K562 (cell line): Measurements from ENCODE around the gene RRAGB.

ENCODE experiments used
- CTCF ChIP-seq, 3 experiments: IDR thresholded peaks in 2 of 3; conservative IDR thresholded peaks in 1 of 3; 2 replicates each; pipeline ENCODE4 v1.5.1; 2011 to 2012; ENCODE audit warnings: low read length in 3 of 3, mild to moderate bottlenecking in 3 of 3, control low read depth in 2 of 3, improper control_type of control experiment in 1 of 3, inconsistent platforms in 1 of 3, low read depth in 1 of 3, mixed read lengths in 1 of 3, moderate library complexity in 1 of 3; ENCODE audit not compliant: insufficient read depth in 2 of 3
- EZH2 ChIP-seq: IDR thresholded peaks from 2 replicates; pipeline ENCODE4 v1.6.1; 2012; ENCODE audit warnings: low read depth, mild to moderate bottlenecking, inconsistent platforms, low read length, borderline replicate concordance
- FOS ChIP-seq: IDR thresholded peaks from 3 replicates; pipeline ENCODE4 v1.6.1; 2011; ENCODE audit not compliant: insufficient read length; ENCODE audit errors: extremely low read depth
- GTF3C2 ChIP-seq: IDR thresholded peaks from 3 replicates; pipeline ENCODE4 v1.6.1; 2011; ENCODE audit warnings: borderline replicate concordance, mild to moderate bottlenecking, moderate library complexity; ENCODE audit not compliant: insufficient read length; ENCODE audit errors: extremely low read depth
- JUND ChIP-seq, 2 experiments: IDR thresholded peaks; 2 replicates in 1 of 2; 3 replicates in 1 of 2; pipeline ENCODE4 v1.6.1; 2011; ENCODE audit warnings: borderline replicate concordance in 2 of 2, low read depth in 2 of 2, low read length in 2 of 2, improper control_type of control experiment in 1 of 2, missing biosample characterization in 1 of 2, missing genetic modification characterization in 1 of 2, missing genetic modification reagents in 1 of 2
- KAT8 ChIP-seq: fragments of 450-650 bp; IDR thresholded peaks from 2 replicates; pipeline ENCODE4 v1.6.1; 2016; ENCODE audit warnings: low read depth, mild to moderate bottlenecking
- MCM3 ChIP-seq: fragments of 450-650 bp; IDR thresholded peaks from 2 replicates; pipeline ENCODE4 v1.6.1; 2016
- POLR2A ChIP-seq: fragments of 450-650 bp; conservative IDR thresholded peaks from 2 replicates; pipeline ENCODE4 v1.6.1; 2016
- PPARD ChIP-seq: fragments of 250-450 bp; sonication (Bioruptor Pico); IDR thresholded peaks from 2 replicates; pipeline ENCODE4 v1.8.0; 2022; ENCODE audit warnings: inconsistent platforms, mild to moderate bottlenecking, moderate library complexity
- TAF1 ChIP-seq: IDR thresholded peaks from 2 replicates; pipeline ENCODE4 v1.6.1; 2011; ENCODE audit warnings: mild to moderate bottlenecking, low read length, moderate library complexity; ENCODE audit not compliant: insufficient read depth, control insufficient read depth, severe bottlenecking; ENCODE audit errors: extremely low read depth
- TF ChIP-seq, protein P1 (sequence below): fragments of 250-450 bp; sonication (Bioruptor Pico); IDR thresholded peaks from 2 replicates; pipeline ENCODE4 v1.4.0; 2020; ENCODE audit warnings: mild to moderate bottlenecking, moderate library complexity, borderline replicate concordance
- TF ChIP-seq, protein P2 (sequence below): fragments of 250-450 bp; sonication (Bioruptor Pico); IDR thresholded peaks from 2 replicates; pipeline ENCODE4 v1.8.0; 2021; ENCODE audit warnings: mild to moderate bottlenecking, moderate library complexity

GRCh38 chrX:55777596-55777995 is 60.0 kb downstream of the RRAGB start:
- TF ChIP-seq FOS (no peak), TAF1 (no peak), MCM3 (no peak), PPARD (no peak), EZH2 (no peak), POLR2A (no peak), JUND (IDR thresholded peaks at IDR 0.05; ENCODE audit: borderline replicate concordance, low read depth, low read length) (no peak), JUND (tag; IDR thresholded peaks at IDR 0.05; ENCODE audit: borderline replicate concordance, low read depth, low read length) (no peak), KAT8 (no peak), GTF3C2 (no peak), CTCF (IDR thresholded peaks at IDR 0.05 in 2 of 3, conservative IDR thresholded peaks at IDR 0.05 in 1 of 3; ENCODE audit: insufficient read depth in 2 of 3, low read depth in 1 of 3, low read length in 3 of 3) (no peak)
- TF ChIP-seq, protein P1, sequence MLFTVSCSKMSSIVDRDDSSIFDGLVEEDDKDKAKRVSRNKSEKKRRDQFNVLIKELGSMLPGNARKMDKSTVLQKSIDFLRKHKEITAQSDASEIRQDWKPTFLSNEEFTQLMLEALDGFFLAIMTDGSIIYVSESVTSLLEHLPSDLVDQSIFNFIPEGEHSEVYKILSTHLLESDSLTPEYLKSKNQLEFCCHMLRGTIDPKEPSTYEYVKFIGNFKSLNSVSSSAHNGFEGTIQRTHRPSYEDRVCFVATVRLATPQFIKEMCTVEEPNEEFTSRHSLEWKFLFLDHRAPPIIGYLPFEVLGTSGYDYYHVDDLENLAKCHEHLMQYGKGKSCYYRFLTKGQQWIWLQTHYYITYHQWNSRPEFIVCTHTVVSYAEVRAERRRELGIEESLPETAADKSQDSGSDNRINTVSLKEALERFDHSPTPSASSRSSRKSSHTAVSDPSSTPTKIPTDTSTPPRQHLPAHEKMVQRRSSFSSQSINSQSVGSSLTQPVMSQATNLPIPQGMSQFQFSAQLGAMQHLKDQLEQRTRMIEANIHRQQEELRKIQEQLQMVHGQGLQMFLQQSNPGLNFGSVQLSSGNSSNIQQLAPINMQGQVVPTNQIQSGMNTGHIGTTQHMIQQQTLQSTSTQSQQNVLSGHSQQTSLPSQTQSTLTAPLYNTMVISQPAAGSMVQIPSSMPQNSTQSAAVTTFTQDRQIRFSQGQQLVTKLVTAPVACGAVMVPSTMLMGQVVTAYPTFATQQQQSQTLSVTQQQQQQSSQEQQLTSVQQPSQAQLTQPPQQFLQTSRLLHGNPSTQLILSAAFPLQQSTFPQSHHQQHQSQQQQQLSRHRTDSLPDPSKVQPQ (CRISPR knock-in tag), result no peak
- TF ChIP-seq, protein P2, sequence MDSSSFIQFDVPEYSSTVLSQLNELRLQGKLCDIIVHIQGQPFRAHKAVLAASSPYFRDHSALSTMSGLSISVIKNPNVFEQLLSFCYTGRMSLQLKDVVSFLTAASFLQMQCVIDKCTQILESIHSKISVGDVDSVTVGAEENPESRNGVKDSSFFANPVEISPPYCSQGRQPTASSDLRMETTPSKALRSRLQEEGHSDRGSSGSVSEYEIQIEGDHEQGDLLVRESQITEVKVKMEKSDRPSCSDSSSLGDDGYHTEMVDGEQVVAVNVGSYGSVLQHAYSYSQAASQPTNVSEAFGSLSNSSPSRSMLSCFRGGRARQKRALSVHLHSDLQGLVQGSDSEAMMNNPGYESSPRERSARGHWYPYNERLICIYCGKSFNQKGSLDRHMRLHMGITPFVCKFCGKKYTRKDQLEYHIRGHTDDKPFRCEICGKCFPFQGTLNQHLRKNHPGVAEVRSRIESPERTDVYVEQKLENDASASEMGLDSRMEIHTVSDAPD, result no peak
